HG03342 (cell line): ENCODE data around the gene CEP72.
"Not testable (repeated sequence)": the region's sequence is repeated elsewhere in the genome, so short reads cannot be mapped to it uniquely, and the experiment has no call there.

Experiments
- ATAC-seq: cut with Tn5 transposase; IDR thresholded peaks from one replicate; pipeline ENCODE4 v1.9.1; 2021; ENCODE audit warnings: mild to moderate bottlenecking, moderate library complexity; ENCODE audit not compliant: unreplicated experiment

Gene CEP72, protein sequence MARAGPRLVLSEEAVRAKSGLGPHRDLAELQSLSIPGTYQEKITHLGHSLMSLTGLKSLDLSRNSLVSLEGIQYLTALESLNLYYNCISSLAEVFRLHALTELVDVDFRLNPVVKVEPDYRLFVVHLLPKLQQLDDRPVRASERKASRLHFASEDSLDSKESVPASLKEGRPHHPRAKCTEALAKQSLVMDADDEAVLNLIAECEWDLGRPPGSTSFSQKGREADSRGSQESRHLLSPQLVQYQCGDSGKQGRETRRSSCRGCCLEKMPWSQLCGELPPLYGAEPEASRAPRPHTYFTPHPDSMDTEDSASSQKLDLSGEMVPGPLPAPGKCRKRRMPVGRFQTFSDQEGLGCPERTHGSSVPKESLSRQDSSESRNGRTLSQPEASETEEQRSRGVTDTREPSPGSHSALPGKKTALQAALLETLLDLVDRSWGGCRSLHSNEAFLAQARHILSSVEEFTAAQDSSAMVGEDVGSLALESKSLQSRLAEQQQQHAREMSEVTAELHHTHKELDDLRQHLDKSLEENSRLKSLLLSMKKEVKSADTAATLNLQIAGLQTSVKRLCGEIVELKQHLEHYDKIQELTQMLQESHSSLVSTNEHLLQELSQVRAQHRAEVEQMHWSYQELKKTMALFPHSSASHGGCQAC

GRCh38 chr5:611731-612486, at the start of gene CEP72:
CEP72 (plus strand) TSS chr5:612340; CDS start chr5:612362, 22 bp downstream.
- ATAC-seq, result peak; percentile 75

DNA sequence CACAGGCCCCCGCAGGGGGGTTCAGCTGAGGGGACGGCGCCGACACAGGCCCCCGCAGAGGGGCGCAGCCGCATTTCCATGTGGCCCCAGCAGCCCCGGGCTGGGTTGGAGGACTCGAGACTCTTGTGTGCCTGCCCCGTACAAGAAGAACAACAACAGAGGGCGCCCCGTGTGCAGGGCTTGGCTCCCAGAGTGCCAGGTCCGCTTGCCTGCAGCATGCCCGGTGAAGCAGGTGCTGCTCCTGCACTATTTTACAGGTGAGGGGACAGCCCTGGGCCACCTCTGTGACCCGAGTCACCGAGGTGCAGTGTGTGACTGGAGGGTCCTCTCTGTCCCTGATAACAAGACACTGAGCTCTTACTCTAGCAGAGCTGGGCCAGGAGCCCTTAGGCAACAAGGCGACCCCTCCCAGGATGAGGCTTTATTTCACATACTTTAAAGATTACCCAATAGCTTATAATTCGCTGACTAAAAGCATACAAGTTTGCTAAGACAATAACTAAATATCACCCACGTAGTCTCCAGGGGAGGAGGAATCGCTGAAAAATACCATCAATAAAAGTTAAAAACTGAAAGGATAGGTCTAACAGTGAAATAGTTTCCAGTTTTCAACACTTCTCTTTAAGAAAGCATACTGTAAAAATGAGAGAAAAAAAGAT, 46.2 kb upstream of the CEP72 start:
- no peak for ATAC-seq

- ATAC-seq, result no peak
Measured at GRCh38 chr5:566636-567309, 45.4 kb upstream of the CEP72 start.

- ATAC-seq, result no peak
Measured at GRCh38 chr5:567664-568060, 44.5 kb upstream of the CEP72 start.

GRCh38 chr5:568061-568781, 43.9 kb upstream of the CEP72 start:
- ATAC-seq, result no peak

DNA sequence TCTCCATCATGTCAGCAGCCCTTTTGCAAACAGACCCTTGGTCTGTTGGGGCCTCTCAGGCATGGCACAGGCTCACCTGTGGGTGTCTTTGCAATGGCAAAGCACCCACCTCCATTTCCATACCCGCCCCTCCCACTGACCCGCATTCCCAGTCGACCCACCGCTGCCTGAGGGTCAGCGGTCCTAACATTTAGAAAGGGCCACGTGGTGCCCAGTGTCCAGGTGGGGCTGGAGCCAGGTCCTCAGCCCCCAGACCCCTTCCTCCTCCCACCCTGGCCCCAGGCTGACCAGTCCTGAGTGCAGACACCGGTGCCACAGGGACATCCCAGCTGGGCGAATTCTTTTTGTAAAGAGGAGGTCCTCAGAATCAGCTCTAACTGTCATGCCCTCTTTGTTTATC, 43.3 kb upstream of the CEP72 start:
- ATAC-seq, result no peak

GRCh38 chr5:569358-569867, 42.7 kb upstream of the CEP72 start:
- ATAC-seq, result no peak

GRCh38 chr5:569868-570361, 42.2 kb upstream of the CEP72 start:
- no peak for ATAC-seq

- no peak for ATAC-seq
Measured at GRCh38 chr5:570446-570845, 41.7 kb upstream of the CEP72 start.

GRCh38 chr5:570886-571285, 41.3 kb upstream of the CEP72 start:
- ATAC-seq, result no peak

GRCh38 chr5:571791-572190, 40.3 kb upstream of the CEP72 start:
- no peak for ATAC-seq

- no peak for ATAC-seq
Measured at GRCh38 chr5:572398-573019, 39.6 kb upstream of the CEP72 start.

GRCh38 chr5:573206-573605, 38.9 kb upstream of the CEP72 start:
- no peak for ATAC-seq

DNA sequence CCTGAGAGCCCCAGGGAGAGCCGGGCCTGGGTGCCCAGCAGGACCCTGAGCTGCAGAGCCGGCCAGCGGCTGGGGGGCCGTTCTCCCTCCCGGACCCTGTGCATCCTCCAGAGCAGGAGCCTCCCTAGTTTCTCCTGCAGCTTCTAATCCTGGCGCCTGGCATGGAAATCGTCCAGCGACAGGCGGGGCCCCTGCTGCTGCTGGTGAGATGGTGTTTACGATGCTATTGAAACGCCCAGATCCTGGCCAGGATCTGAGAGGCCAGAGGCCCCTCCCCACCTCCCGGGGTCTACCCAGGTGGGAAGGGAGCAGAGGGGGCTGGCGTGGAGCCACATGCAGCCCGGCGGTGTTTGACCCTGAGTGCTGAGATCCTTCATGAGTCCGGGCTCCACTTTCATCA, 38.2 kb upstream of the CEP72 start:
- no peak for ATAC-seq

GRCh38 chr5:574906-575305, 37.2 kb upstream of the CEP72 start:
- ATAC-seq, result no peak

- ATAC-seq, result no peak
Measured at GRCh38 chr5:575636-576035, 36.5 kb upstream of the CEP72 start.

GRCh38 chr5:577214-577613, 34.9 kb upstream of the CEP72 start:
- ATAC-seq, result not testable (repeated sequence)

GRCh38 chr5:577800-578199, 34.3 kb upstream of the CEP72 start:
- no peak for ATAC-seq

- ATAC-seq, result no peak
Measured at GRCh38 chr5:579211-579610, 32.9 kb upstream of the CEP72 start.
